ENCODE results near the gene ETNK2. TPM values are rescaled to one million over a fixed set of nuclear protein-coding genes. Genes with fewer than 3 reads are reported as not detected.

Gene ETNK2
- polyA plus RNA-seq, 2 of the 4 experiments (the other 2 are of a cell fraction) = 3.4 to 5.2 TPM

GRCh38 chr1:204143276-204144041, 8.4 kb downstream of the ETNK2 start:
- ChIA-PET CTCF (interaction anchor here (0.9 to 3.5 kb wide), 4 partner anchors 7 to 272 kb away, joined by 3 to 26 read pairs (median 7); no protein-coding TSS in a partner anchor), POLR2A (no interaction called here)
- Histone ChIP-seq H3K4me2 (no peak overlapping the region), H3K27ac (no peak overlapping the region), H3K4me3 (no peak overlapping the region), H3K4me1 (no peaks in the 10 kb centered on the region), H3K9me3 (no peaks in the 10 kb centered on the region)
- TF ChIP-seq TP53 (CRISPR knock-in tag; IDR thresholded peaks at IDR 0.05) (no peak), RNF2 (IDR thresholded peaks at IDR 0.05; ENCODE audit: borderline replicate concordance, low read depth) (no peak)
- WGBS (ENCODE audit: missing lambda C conversion rate) = 70% methylated on average over 13 of the region's 14 CpGs
- DNase-seq (ENCODE audit: low read depth in 1 of 2, low spot score in 1 of 2) = no peak
- no peak for FAIRE-seq
- ATAC-seq = no peak

DNA sequence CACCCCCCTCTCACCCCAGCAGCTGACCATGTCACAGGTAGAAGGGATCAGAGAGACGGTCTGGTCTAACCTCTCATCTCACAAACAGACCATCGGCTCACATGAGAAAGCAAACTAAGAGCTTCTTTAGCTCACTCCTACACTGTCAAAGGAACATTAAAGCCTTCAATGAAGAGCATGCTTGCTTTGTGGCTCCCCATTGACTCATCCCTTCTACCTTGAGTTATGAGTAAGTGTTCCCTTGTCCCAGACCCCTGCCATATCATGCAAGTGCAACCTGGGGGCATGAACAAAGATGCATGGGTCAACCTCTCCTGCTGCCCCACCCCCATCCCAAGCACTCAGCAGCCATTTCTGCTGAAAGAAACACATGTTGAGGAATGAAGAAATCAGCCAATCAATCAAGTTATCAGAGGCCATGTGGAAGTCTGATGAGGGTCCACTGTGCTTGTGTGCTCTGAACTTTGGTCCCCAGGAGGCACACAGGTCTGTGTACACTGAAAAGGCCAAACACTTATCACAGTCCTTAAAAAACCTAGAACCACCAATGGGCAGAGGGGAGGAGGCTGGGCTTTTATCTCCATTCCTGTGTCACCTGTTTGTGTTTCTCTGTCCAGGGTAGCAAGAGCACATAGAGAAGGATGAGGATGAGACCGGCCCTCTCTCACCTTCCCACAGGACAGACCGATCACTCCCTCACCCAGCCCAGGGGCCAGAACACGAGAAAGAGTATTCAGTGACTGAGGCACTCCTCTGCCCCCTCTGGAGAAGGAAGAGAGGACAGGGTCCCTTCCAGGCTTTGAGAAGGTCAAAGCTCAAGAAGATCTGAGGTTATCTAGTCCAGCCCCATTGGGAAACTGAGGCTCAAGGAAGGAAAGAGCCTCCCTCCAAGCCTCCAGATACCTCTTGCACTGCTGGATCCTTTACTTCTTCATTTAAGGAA, 9.5 kb downstream of the ETNK2 start:
- Histone ChIP-seq H3K9me3 (no peaks in the 10 kb centered on the region), H3K4me1 (no peaks in the 10 kb centered on the region), H3K4me3 (no peak overlapping the region), H3K4me2 (no peak overlapping the region), H3K27ac (no peak overlapping the region)
- FAIRE-seq (no peak), ATAC-seq (peak; percentile 40 to 55; a peak in 4 of 6 replicates), DNase-seq (ENCODE audit: low read depth in 1 of 2, low spot score in 1 of 2) (no peak)
- TF ChIP-seq FOSB (CRISPR knock-in tag; IDR thresholded peaks at IDR 0.05) (no peak), ZFP36 (IDR thresholded peaks at IDR 0.05; ENCODE audit: borderline replicate concordance, partially characterized antibody) (no peak), KDM5A (IDR thresholded peaks at IDR 0.05) (no peak), MAZ (IDR thresholded peaks at IDR 0.05; ENCODE audit: borderline replicate concordance, low read depth, low read length) (no peak), HEYL (CRISPR knock-in tag; IDR thresholded peaks at IDR 0.05) (no peak), KDM1A (IDR thresholded peaks at IDR 0.05; ENCODE audit: low read depth) (no peak), HOXB13 (CRISPR knock-in tag; IDR thresholded peaks at IDR 0.05; ENCODE audit: low read depth) (no peak), EHF (CRISPR knock-in tag; IDR thresholded peaks at IDR 0.05) (no peak), NFE2L2 (conservative IDR thresholded peaks at IDR 0.05; ENCODE audit: low read length) (no peak), GATA3 (IDR thresholded peaks at IDR 0.05; ENCODE audit: borderline replicate concordance) (no peak), RAD21 (conservative IDR thresholded peaks at IDR 0.05 in 1 of 2, IDR thresholded peaks at IDR 0.05 in 1 of 2) (no peak), BHLHE40 (IDR thresholded peaks at IDR 0.05; ENCODE audit: low read depth, low read length) (no peak), HOXA7 (CRISPR knock-in tag; IDR thresholded peaks at IDR 0.05) (no peak)
- TF ChIP-seq, protein P1, sequence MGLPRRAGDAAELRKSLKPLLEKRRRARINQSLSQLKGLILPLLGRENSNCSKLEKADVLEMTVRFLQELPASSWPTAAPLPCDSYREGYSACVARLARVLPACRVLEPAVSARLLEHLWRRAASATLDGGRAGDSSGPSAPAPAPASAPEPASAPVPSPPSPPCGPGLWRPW (IDR thresholded peaks at IDR 0.05) = no peak
- POLR2A ChIA-PET = no interaction called here
- 56% methylated on average over 5 of the region's 5 CpGs for WGBS (ENCODE audit: missing lambda C conversion rate)
- CTCF ChIA-PET = interaction anchor here (0.6 to 32.2 kb wide), 10 partner anchors 8 to 276 kb away, joined by 3 to 757 read pairs (median 4); partner anchors contain the start of gene SNRPE

GRCh38 chr1:204141131-204141530, 10.7 kb downstream of the ETNK2 start:
- Histone ChIP-seq H3K4me3 (no peak overlapping the region), H3K4me1 (no peaks in the 10 kb centered on the region), H3K9me3 (no peaks in the 10 kb centered on the region), H3K4me2 (no peak overlapping the region), H3K27ac (no peak overlapping the region)
- WGBS (ENCODE audit: missing lambda C conversion rate) = 81% methylated on average over 3 of the region's 3 CpGs
- ATAC-seq = no peak
- CTCF ChIA-PET = interaction anchor here (1.0 to 32.2 kb wide), 6 partner anchors 10 to 275 kb away, joined by 3 to 757 read pairs (median 10); partner anchors contain the start of genes ETNK2 and SNRPE
- TF ChIP-seq CBX8 (IDR thresholded peaks at IDR 0.05) (no peak), CHD4 (IDR thresholded peaks at IDR 0.05; ENCODE audit: borderline replicate concordance) (no peak), TFCP2L1 (CRISPR knock-in tag; IDR thresholded peaks at IDR 0.05) (no peak), EHF (CRISPR knock-in tag; IDR thresholded peaks at IDR 0.05) (no peak), ELK1 (IDR thresholded peaks at IDR 0.05; ENCODE audit: low read depth, low read length) (no peak), CTCF (IDR thresholded peaks at IDR 0.05) (no peak), EP300 (IDR thresholded peaks at IDR 0.05) (no peak), RCOR1 (IDR thresholded peaks at IDR 0.05; ENCODE audit: low read depth, low read length) (no peak), MAZ (IDR thresholded peaks at IDR 0.05; ENCODE audit: borderline replicate concordance, low read depth, low read length) (no peak), USF2 (IDR thresholded peaks at IDR 0.05) (no peak), TP53 (CRISPR knock-in tag; IDR thresholded peaks at IDR 0.05) (no peak)
- TF ChIP-seq, protein P1 (IDR thresholded peaks at IDR 0.05) = no peak
- POLR2A ChIA-PET = no interaction called here
- FAIRE-seq = no peak
- no peak for DNase-seq (ENCODE audit: low read depth in 1 of 2, low spot score in 1 of 2)

All from A549 (cell line).